ENCODE results near the gene PLEKHG5.

DNA sequence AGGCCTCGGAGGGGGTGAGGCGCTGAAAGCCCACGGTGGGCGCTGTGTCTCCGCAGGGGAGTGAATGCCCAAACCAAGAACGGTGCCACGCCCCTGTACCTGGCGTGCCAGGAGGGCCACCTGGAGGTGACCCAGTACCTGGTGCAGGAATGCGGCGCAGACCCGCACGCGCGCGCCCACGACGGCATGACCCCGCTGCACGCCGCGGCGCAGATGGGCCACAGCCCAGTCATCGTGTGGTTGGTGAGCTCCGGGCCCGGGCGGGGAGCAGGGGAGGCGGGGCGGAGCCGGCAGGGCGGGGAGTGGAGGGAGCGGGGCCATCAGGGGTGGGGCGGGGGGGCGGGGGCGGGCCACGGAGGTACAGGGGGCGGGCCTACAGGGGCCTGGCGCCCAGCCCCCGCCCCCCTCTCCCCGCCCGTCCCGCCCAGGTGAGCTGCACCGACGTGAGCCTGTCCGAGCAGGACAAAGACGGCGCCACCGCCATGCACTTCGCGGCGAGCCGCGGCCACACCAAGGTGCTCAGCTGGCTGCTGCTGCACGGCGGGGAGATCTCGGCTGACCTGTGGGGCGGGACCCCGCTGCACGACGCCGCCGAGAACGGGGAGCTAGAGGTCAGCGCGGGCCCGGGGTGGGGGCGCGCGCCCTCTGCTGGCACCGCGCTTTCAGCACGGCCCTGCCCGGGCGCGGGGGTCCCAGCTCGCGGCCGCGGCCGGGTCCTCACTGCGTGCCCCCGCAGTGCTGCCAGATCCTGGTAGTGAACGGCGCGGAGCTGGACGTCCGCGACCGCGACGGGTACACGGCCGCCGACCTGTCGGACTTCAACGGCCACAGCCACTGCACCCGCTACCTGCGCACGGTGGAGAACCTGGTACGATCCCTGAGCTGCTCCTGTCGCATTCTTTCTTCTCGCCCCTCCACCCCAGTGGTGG is 51.0 kb downstream of the PLEKHG5 start:
- no peak for TF ChIP-seq POLR2A (IDR thresholded peaks at IDR 0.05; ENCODE audit: extremely low read depth, insufficient read length)
- TF ChIP-seq, protein P1, sequence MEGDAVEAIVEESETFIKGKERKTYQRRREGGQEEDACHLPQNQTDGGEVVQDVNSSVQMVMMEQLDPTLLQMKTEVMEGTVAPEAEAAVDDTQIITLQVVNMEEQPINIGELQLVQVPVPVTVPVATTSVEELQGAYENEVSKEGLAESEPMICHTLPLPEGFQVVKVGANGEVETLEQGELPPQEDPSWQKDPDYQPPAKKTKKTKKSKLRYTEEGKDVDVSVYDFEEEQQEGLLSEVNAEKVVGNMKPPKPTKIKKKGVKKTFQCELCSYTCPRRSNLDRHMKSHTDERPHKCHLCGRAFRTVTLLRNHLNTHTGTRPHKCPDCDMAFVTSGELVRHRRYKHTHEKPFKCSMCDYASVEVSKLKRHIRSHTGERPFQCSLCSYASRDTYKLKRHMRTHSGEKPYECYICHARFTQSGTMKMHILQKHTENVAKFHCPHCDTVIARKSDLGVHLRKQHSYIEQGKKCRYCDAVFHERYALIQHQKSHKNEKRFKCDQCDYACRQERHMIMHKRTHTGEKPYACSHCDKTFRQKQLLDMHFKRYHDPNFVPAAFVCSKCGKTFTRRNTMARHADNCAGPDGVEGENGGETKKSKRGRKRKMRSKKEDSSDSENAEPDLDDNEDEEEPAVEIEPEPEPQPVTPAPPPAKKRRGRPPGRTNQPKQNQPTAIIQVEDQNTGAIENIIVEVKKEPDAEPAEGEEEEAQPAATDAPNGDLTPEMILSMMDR (IDR thresholded peaks at IDR 0.05; ENCODE audit: low read depth, low read length) = peak; percentile 12
- TF ChIP-seq, protein P2, sequence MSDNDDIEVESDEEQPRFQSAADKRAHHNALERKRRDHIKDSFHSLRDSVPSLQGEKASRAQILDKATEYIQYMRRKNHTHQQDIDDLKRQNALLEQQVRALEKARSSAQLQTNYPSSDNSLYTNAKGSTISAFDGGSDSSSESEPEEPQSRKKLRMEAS (IDR thresholded peaks at IDR 0.05; ENCODE audit: low read depth, low read length) = no peak

All from NB4 (cell line).